Gastrocnemius medialis (tissue), 4 donors: Measurements from ENCODE around the gene VSTM5. TPM values are rescaled to one million over a fixed set of nuclear protein-coding genes. Genes with fewer than 3 reads are reported as not detected.

Experiments
- ATAC-seq, 2 donors: fragments of 150-250 bp; one replicate each; pipeline ENCODE4 v1.9.1; 2016
- DNase-seq, 2 donors: peaks; one replicate each; pipeline ENCODE4 v3.0.0-alpha.2; 2019
- H3K27ac ChIP-seq, 4 donors: fragments of 200-600 bp; sonication (generic); 1 replicate in 1 of 4; 2 replicates in 3 of 4; pipeline ENCODE4 v1.5.1; 2016 to 2018; ENCODE audit warnings: mild to moderate bottlenecking in 2 of 4, moderate library complexity in 1 of 4
- H3K27me3 ChIP-seq, 3 donors: fragments of 200-600 bp; sonication (generic) in 2 of 3; 1 replicate in 1 of 3; 2 replicates in 2 of 3; pipeline versions ENCODE4 v1.5.1 to v1.6.0; 2016 to 2019; ENCODE audit warnings: mild to moderate bottlenecking in 1 of 3, moderate library complexity in 1 of 3
- H3K36me3 ChIP-seq, 2 donors: fragments of 200-600 bp; sonication (generic) in 1 of 2; one replicate each; pipeline ENCODE4 v1.5.1; 2017 to 2018
- H3K4me1 ChIP-seq, 2 donors: fragments of 200-600 bp; sonication (generic) in 1 of 2; one replicate each; pipeline ENCODE4 v1.5.1; 2016 to 2017; ENCODE audit warnings: mild to moderate bottlenecking in 2 of 2
- H3K4me3 ChIP-seq, 4 donors: fragments of 200-600 bp; sonication (generic) in 3 of 4; 1 replicate in 1 of 4; 2 replicates in 3 of 4; pipeline ENCODE4 v1.5.1; 2016 to 2019; ENCODE audit warnings: mild to moderate bottlenecking in 2 of 4
- H3K9me3 ChIP-seq, 3 donors: fragments of 200-600 bp; sonication (generic) in 2 of 3; 1 replicate in 1 of 3; 2 replicates in 2 of 3; pipeline ENCODE4 v1.5.1; 2016 to 2019
- POLR2A ChIP-seq, 2 donors: fragments of 450-650 bp; IDR thresholded peaks; one replicate each; pipeline ENCODE4 v1.6.1; 2017; ENCODE audit warnings: antibody characterized with exemption in 2 of 2, mild to moderate bottlenecking in 2 of 2, moderate library complexity in 2 of 2
- in situ Hi-C, 4 donors: fragments of 200-750 bp; cut with MboI; loops; one replicate each; pipeline versions ENCODE4 v1.15.0 to v1.8.0; 2017; ENCODE audit warnings: low sequenced_read_pairs in 4 of 4
- intact Hi-C: fragments of 100-400 bp; cut with DNase I; formaldehyde crosslinking; loops from one replicate; pipeline ENCODE4 v1.15.1; 2023; ENCODE audit warnings: low total_unique reads
- total RNA-seq, 4 donors: library from RNA; depleted of rRNA; stranded (reverse); fragments of >200 nt; gene quantifications; one replicate each; pipeline versions ENCODE4 v1.1.0 to v1.2.3, GENCODE V29; 2016
- TF ChIP-seq, protein P1 (sequence below), 5 experiments: fragments of 450-650 bp in 3 of 5; fragments of 200-600 bp in 2 of 5; sonication (generic) in 2 of 5; IDR thresholded peaks in 4 of 5; conservative IDR thresholded peaks in 1 of 5; 1 replicate in 4 of 5; 2 replicates in 1 of 5; pipeline ENCODE4 v1.5.1; 2016 to 2019; ENCODE audit warnings: antibody characterized with exemption in 5 of 5, mild to moderate bottlenecking in 3 of 5, moderate library complexity in 3 of 5

Gene VSTM5
- total RNA-seq, 4 donors from 2014 or later = not detected

DNA sequence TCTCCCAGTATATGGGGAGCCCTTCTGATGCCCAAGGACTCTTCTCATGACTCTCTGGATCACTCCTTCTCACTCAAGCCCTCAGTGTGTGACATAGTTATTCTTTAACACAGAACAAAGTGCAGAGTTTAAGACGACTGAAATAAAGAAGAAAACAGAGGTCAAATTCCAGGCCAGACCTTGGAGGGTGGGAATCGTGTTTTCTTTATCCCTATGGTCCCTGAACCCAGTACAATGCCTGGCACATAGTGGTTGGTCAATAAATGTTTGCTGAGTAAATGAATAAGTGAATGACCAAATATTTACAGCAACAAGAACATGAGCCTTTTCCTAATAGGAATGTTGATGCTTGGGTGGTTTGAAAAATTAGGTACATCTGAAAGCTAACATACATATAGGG is 28.8 kb downstream of the VSTM5 start:
- H3K27me3 ChIP-seq = no peaks in the 10 kb centered on the region
- no peaks in the 10 kb centered on the region for H3K36me3 ChIP-seq
- no peaks in the 10 kb centered on the region for H3K4me1 ChIP-seq
- ATAC-seq (no peak), DNase-seq (no peak)
- H3K4me3 ChIP-seq = no peak overlapping the region
- intact Hi-C loops (no loop called here), in situ Hi-C loops (no loop called here)
- no peaks in the 10 kb centered on the region for H3K9me3 ChIP-seq
- TF ChIP-seq, protein P1, sequence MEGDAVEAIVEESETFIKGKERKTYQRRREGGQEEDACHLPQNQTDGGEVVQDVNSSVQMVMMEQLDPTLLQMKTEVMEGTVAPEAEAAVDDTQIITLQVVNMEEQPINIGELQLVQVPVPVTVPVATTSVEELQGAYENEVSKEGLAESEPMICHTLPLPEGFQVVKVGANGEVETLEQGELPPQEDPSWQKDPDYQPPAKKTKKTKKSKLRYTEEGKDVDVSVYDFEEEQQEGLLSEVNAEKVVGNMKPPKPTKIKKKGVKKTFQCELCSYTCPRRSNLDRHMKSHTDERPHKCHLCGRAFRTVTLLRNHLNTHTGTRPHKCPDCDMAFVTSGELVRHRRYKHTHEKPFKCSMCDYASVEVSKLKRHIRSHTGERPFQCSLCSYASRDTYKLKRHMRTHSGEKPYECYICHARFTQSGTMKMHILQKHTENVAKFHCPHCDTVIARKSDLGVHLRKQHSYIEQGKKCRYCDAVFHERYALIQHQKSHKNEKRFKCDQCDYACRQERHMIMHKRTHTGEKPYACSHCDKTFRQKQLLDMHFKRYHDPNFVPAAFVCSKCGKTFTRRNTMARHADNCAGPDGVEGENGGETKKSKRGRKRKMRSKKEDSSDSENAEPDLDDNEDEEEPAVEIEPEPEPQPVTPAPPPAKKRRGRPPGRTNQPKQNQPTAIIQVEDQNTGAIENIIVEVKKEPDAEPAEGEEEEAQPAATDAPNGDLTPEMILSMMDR (IDR thresholded peaks at IDR 0.05 in 4 of 5, conservative IDR thresholded peaks at IDR 0.05 in 1 of 5) = no peak
- TF ChIP-seq POLR2A (IDR thresholded peaks at IDR 0.05) = no peak
- H3K27ac ChIP-seq = no peak overlapping the region

DNA sequence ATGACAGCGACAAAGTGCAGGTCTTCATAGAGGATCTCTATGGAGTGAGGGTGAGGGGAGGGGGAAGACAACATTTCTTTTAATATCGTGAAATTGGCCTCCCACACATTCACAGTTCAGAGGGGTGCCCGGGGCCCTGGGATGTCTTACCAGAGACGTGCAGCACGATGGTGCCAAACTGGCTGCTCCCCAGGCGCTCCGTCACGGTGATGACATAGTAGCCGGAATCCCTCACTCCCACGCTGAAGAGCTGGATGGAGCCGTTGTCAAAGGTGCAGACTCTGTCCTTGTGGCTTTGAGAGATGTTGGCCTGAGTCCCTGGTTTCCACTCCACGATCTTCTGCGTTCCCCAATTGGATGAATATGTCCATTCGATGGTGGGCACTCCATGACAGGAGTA is 29.6 kb downstream of the VSTM5 start:
- Histone ChIP-seq H3K4me1 (no peaks in the 10 kb centered on the region), H3K27ac (no peak overlapping the region), H3K36me3 (no peaks in the 10 kb centered on the region), H3K9me3 (no peaks in the 10 kb centered on the region), H3K27me3 (no peaks in the 10 kb centered on the region), H3K4me3 (no peak overlapping the region)
- intact Hi-C loops (no loop called here), in situ Hi-C loops (no loop called here)
- no peak for DNase-seq
- TF ChIP-seq POLR2A (IDR thresholded peaks at IDR 0.05) = no peak
- TF ChIP-seq, protein P1 (IDR thresholded peaks at IDR 0.05 in 4 of 5, conservative IDR thresholded peaks at IDR 0.05 in 1 of 5) = no peak
- no peak for ATAC-seq

DNA sequence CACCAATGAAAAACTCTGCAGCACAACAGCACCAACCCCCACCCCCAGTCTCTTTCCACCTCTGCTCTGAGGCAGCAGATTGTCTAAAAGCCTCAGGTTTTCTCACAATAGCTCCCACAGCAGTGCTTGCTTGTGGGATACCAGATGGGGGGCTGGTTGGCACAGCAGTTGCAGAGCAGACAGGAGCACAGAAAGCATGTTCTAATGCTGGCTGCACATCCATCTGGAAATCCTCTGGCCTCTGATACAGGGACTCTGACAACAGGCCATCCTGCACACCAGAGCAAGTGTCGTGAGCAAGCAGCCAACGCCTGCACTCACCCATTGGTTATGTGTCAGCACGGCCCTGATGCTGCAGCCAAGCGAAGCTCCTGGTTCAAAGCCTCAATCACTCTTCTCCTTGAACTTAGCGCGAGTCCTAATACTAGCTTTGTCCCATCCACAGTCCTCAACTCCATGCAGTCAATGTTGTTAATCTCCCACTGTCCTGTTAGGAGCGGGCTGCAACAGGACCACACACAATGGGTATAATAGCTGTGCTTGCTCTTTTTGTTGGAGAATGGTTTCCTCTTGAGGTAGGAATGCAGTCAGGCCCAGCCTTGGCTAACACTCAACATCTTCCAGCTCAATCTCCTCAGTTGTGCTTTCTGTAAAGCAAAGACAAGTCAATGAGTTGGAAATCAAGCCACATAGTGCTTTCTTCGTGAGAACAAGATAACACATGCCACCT is 30.3 kb downstream of the VSTM5 start:
- Histone ChIP-seq H3K36me3 (no peaks in the 10 kb centered on the region), H3K27ac (no peak overlapping the region), H3K9me3 (no peaks in the 10 kb centered on the region), H3K4me3 (no peak overlapping the region), H3K27me3 (no peaks in the 10 kb centered on the region), H3K4me1 (no peaks in the 10 kb centered on the region)
- TF ChIP-seq, protein P1 (IDR thresholded peaks at IDR 0.05 in 4 of 5, conservative IDR thresholded peaks at IDR 0.05 in 1 of 5) = no peak
- TF ChIP-seq POLR2A (IDR thresholded peaks at IDR 0.05) = no peak
- intact Hi-C loops (no loop called here), in situ Hi-C loops (no loop called here)
- no peak for ATAC-seq
- no peak for DNase-seq

DNA sequence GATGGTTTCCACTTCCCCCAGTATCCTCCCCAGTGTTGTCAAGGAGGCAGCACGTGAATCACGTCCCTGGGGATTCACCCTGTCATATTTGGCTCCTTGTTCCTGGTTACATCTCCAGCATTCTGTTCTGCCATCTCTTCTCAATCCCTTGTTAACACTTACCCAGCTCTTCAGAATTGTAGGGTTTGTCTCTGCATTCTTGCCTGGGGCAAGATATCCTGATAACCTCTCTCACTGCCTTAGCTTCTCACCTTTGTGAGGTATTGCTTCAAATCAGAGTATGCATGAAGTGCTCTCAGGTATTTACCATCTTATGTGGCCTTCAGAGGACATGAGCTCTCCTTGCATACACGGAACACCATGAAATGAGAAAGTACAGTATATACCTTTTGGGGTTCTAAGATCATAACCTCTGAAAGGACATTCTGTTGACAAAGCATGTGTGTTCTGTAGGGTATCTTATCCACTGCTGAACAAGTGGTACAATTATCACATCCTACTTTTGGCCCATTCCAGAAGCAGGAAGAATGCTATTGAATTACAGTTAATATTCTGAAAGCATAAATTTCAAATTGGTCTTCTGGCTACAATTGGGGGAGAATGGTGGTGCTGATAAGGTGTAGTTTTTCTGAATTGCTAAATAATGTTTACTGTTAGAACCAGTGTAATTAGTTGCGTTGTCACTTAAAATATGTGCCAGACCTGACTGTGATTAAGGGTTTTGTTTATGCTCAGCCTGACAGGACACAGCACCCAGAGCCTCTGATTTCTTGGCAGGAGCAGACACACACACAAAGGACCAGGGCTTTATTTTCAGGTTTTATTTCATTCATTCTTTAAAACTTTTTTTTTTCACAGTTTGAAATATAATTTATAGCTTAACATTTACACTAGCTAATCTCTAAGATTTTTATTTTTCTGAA is 32.7 kb downstream of the VSTM5 start:
- H3K27me3 ChIP-seq = no peaks in the 10 kb centered on the region
- H3K9me3 ChIP-seq = no peaks in the 10 kb centered on the region
- no peaks in the 10 kb centered on the region for H3K4me1 ChIP-seq
- in situ Hi-C loops = no loop called here
- no peak overlapping the region for H3K27ac ChIP-seq
- H3K4me3 ChIP-seq = no peak overlapping the region
- H3K36me3 ChIP-seq = peaks cover 0 to 19% of the 10 kb centered on the region in 2 donors
- ATAC-seq (no peak), DNase-seq (no peak)
- intact Hi-C loops = no loop called here
- TF ChIP-seq, protein P1 (IDR thresholded peaks at IDR 0.05 in 4 of 5, conservative IDR thresholded peaks at IDR 0.05 in 1 of 5) = no peak
- no peak for TF ChIP-seq POLR2A (IDR thresholded peaks at IDR 0.05)
